Peyer's patch (tissue), 4 donors: ENCODE results near the gene STAU1.
"Not testable (repeated sequence)": the region's sequence is repeated elsewhere in the genome, so short reads cannot be mapped to it uniquely, and the experiment has no call there.

Experiments
- POLR2A ChIP-seq, 2 donors: fragments of 450-650 bp; IDR thresholded peaks; one replicate each; pipeline ENCODE4 v1.5.1; 2017; ENCODE audit warnings: antibody characterized with exemption in 2 of 2, mild to moderate bottlenecking in 2 of 2, moderate library complexity in 2 of 2
- TF ChIP-seq, protein P1 (sequence below), 6 experiments: fragments of 450-650 bp in 4 of 6; fragments of 200-600 bp in 2 of 6; sonication (generic) in 1 of 6; IDR thresholded peaks; one replicate each; pipeline ENCODE4 v1.5.1; 2017 to 2019; ENCODE audit warnings: antibody characterized with exemption in 6 of 6, mild to moderate bottlenecking in 3 of 6, moderate library complexity in 1 of 6

DNA sequence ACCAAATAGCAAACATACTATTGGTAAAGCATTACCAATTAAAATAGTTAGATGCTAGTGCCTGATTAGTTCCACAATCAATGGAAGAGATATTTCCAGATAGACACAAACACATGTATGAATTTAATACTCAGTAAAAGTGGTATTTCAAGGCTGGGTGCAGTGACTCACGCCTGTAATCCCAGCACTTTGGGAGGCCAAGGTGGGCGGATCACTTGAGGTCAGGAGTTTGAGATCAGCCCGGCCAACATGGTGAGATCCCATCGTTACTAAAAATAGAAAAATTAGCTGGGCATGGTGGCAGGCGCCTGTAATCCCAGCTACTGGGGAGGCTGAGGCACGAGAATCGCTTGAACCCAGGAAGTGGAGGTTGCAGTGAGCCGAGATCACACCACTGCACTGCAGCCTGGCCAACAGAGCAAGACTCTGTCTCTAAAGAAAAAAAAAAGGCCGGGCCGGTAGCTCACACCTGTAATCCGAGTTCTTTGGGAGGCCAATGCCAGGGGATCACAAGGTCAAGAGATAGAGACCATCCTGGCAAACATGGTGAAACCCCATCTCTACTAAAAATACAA is 4.9 kb upstream of the STAU1 start:
- TF ChIP-seq, protein P1, sequence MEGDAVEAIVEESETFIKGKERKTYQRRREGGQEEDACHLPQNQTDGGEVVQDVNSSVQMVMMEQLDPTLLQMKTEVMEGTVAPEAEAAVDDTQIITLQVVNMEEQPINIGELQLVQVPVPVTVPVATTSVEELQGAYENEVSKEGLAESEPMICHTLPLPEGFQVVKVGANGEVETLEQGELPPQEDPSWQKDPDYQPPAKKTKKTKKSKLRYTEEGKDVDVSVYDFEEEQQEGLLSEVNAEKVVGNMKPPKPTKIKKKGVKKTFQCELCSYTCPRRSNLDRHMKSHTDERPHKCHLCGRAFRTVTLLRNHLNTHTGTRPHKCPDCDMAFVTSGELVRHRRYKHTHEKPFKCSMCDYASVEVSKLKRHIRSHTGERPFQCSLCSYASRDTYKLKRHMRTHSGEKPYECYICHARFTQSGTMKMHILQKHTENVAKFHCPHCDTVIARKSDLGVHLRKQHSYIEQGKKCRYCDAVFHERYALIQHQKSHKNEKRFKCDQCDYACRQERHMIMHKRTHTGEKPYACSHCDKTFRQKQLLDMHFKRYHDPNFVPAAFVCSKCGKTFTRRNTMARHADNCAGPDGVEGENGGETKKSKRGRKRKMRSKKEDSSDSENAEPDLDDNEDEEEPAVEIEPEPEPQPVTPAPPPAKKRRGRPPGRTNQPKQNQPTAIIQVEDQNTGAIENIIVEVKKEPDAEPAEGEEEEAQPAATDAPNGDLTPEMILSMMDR (IDR thresholded peaks at IDR 0.05) = not testable (repeated sequence)
- not testable (repeated sequence) for TF ChIP-seq POLR2A (IDR thresholded peaks at IDR 0.05)
